Measurements from ENCODE around the gene ATXN7L1.
A peak's percentile ranks its signal among the peaks of the same experiment; 100 is the strongest.

The ATXN7L1 gene

GRCh38 chr7:105877736-105878135 lies 1.3 kb upstream of the ATXN7L1 start:
- H3K9ac ChIP-seq (ENCODE audit: low read length), result no peak overlapping the region
- no peaks in the 10 kb centered on the region for H4K20me1 ChIP-seq (ENCODE audit: insufficient read depth, low read length)
- H3K36me3 ChIP-seq (replicated peaks; ENCODE audit: insufficient read depth, low read length), result no peaks in the 10 kb centered on the region
- no peak overlapping the region for H2AFZ ChIP-seq (ENCODE audit: low read length)
- H3K4me3 ChIP-seq (ENCODE audit: low read length), result no peak overlapping the region
- no peaks in the 10 kb centered on the region for H3F3A ChIP-seq (ENCODE audit: insufficient read depth, low read length)
- H3K27me3 ChIP-seq (replicated peaks; ENCODE audit: insufficient read depth, low read length), result peaks cover 10% of the 10 kb centered on the region
- no peak overlapping the region for H3K4me2 ChIP-seq (ENCODE audit: low read depth, low read length)
- no peaks in the 10 kb centered on the region for H3K9me2 ChIP-seq (replicated peaks; ENCODE audit: insufficient read depth, low read length)
- no peaks in the 10 kb centered on the region for H3K9me3 ChIP-seq (replicated peaks; ENCODE audit: insufficient read depth, low read length)
- no peak for DNase-seq
- no peaks in the 10 kb centered on the region for H3K79me2 ChIP-seq (ENCODE audit: low read length)
- no peak overlapping the region for H3K27ac ChIP-seq (ENCODE audit: low read length)
- peaks cover 3% of the 10 kb centered on the region; the same call in 1 of the 2 replicates for H3K4me1 ChIP-seq (ENCODE audit: low read length)
- no peak for TF ChIP-seq EZH2phosphoT487 (IDR thresholded peaks at IDR 0.05; ENCODE audit: low read length)
- no peak for TF ChIP-seq CTCF (IDR thresholded peaks at IDR 0.05; ENCODE audit: low read length)
- TF ChIP-seq EZH2 (optimal IDR thresholded peaks at IDR 0.05; ENCODE audit: low read depth, low read length), result no peak

GRCh38 chr7:105876964-105877601 lies 684 bp upstream of the ATXN7L1 start:
- Histone ChIP-seq H3K36me3 (replicated peaks; ENCODE audit: insufficient read depth, low read length) (no peaks in the 10 kb centered on the region), H4K20me1 (ENCODE audit: insufficient read depth, low read length) (no peaks in the 10 kb centered on the region), H3K9me2 (replicated peaks; ENCODE audit: insufficient read depth, low read length) (no peaks in the 10 kb centered on the region), H3K9ac (ENCODE audit: low read length) (peak overlapping the region; percentile 44; the same call in 1 of the 2 replicates), H3K4me3 (ENCODE audit: low read length) (peak overlapping the region; percentile 75), H3K4me1 (ENCODE audit: low read length) (peaks cover 3% of the 10 kb centered on the region; the same call in 1 of the 2 replicates), H3K27me3 (replicated peaks; ENCODE audit: insufficient read depth, low read length) (peaks cover 10% of the 10 kb centered on the region), H3K4me2 (ENCODE audit: low read depth, low read length) (peak overlapping the region; percentile 97), H3K79me2 (ENCODE audit: low read length) (no peaks in the 10 kb centered on the region), H2AFZ (ENCODE audit: low read length) (peak overlapping the region; percentile 87), H3K9me3 (replicated peaks; ENCODE audit: insufficient read depth, low read length) (no peaks in the 10 kb centered on the region), H3K27ac (ENCODE audit: low read length) (no peak overlapping the region), H3F3A (ENCODE audit: insufficient read depth, low read length) (no peaks in the 10 kb centered on the region)
- no peak for DNase-seq
- TF ChIP-seq EZH2phosphoT487 (IDR thresholded peaks at IDR 0.05; ENCODE audit: low read length), result no peak
- no peak for TF ChIP-seq CTCF (IDR thresholded peaks at IDR 0.05; ENCODE audit: low read length)
- TF ChIP-seq EZH2 (optimal IDR thresholded peaks at IDR 0.05; ENCODE audit: low read depth, low read length), result no peak

- H3K4me2 ChIP-seq (ENCODE audit: low read depth, low read length), result peak overlapping the region; percentile 89; the same call in 1 of the 2 replicates
- peaks cover 10% of the 10 kb centered on the region for H3K27me3 ChIP-seq (replicated peaks; ENCODE audit: insufficient read depth, low read length)
- peak overlapping the region; percentile 69 for H3K4me3 ChIP-seq (ENCODE audit: low read length)
- no peak overlapping the region for H3K27ac ChIP-seq (ENCODE audit: low read length)
- peak overlapping the region; percentile 66; the same call in 1 of the 2 replicates for H3K9ac ChIP-seq (ENCODE audit: low read length)
- TF ChIP-seq EZH2phosphoT487 (IDR thresholded peaks at IDR 0.05; ENCODE audit: low read length) (no peak), CTCF (IDR thresholded peaks at IDR 0.05; ENCODE audit: low read length) (no peak), EZH2 (optimal IDR thresholded peaks at IDR 0.05; ENCODE audit: low read depth, low read length) (no peak)
- H3K4me1 ChIP-seq (ENCODE audit: low read length), result peaks cover 3% of the 10 kb centered on the region; the same call in 1 of the 2 replicates
- H4K20me1 ChIP-seq (ENCODE audit: insufficient read depth, low read length), result no peaks in the 10 kb centered on the region
- H3K79me2 ChIP-seq (ENCODE audit: low read length), result no peaks in the 10 kb centered on the region
- no peaks in the 10 kb centered on the region for H3K9me2 ChIP-seq (replicated peaks; ENCODE audit: insufficient read depth, low read length)
- no peaks in the 10 kb centered on the region for H3K9me3 ChIP-seq (replicated peaks; ENCODE audit: insufficient read depth, low read length)
- no peaks in the 10 kb centered on the region for H3K36me3 ChIP-seq (replicated peaks; ENCODE audit: insufficient read depth, low read length)
- no peaks in the 10 kb centered on the region for H3F3A ChIP-seq (ENCODE audit: insufficient read depth, low read length)
- peak overlapping the region; percentile 97 for H2AFZ ChIP-seq (ENCODE audit: low read length)
- DNase-seq, result no peak
Observed at GRCh38 chr7:105875505-105875904, 894 bp downstream of the ATXN7L1 start.

Measured in MM.1S (cell line).